IMR-90 (cell line): ENCODE results near the gene FBXL13. TPM values are rescaled to one million over a fixed set of nuclear protein-coding genes. Genes with fewer than 3 reads are reported as not detected.

Experiments
- ATAC-seq: fragments of 200-7000 bp; cut with Tn5 transposase; 2 replicates; pipeline ENCODE4 v1.9.1; 2020; ENCODE audit warnings: low read depth, mild to moderate bottlenecking, moderate library complexity
- BruUV-seq: library from RNA; stranded (reverse); fragments of 400-500 nt; replicated peaks from 2 replicates; lab custom pipeline; 2021; lab: Mats Ljungman, UMichigan
- CTCF ChIA-PET: fragments of 300-600 bp; formaldehyde crosslinking; extraction: SDS; loops from one replicate; lab custom pipeline; 2021; ENCODE audit warnings: antibody characterized with exemption; lab: Yijun Ruan, JAX
- POLR2A ChIA-PET: fragments of 300-600 bp; sonication (Branson Sonifier 250); formaldehyde crosslinking; loops from one replicate; lab custom pipeline; 2022; ENCODE audit warnings: antibody characterized with exemption; ENCODE audit not compliant: unreplicated experiment; lab: Charles Lee
- DNase-seq: peaks from one replicate; pipeline ENCODE4 v3.0.0; 2013
- H2AFZ ChIP-seq: replicated peaks from 2 replicates; pipeline ENCODE3; 2013; ENCODE audit warnings: low read length, mild to moderate bottlenecking; ENCODE audit not compliant: poor library complexity
- H2AK5ac ChIP-seq: 2 replicates; pipeline ENCODE4 v1.6.1; 2013; ENCODE audit warnings: low read depth, low read length, inconsistent platforms
- H2AK9ac ChIP-seq: replicated peaks from 2 replicates; pipeline ENCODE3; 2013; ENCODE audit warnings: mild to moderate bottlenecking, low read depth, low read length, moderate library complexity; ENCODE audit not compliant: poor library complexity
- H2BK120ac ChIP-seq: 2 replicates; pipeline ENCODE4 v1.6.1; 2013; ENCODE audit warnings: low read depth, low read length, inconsistent platforms
- H2BK15ac ChIP-seq: 3 replicates; pipeline ENCODE4 v1.6.1; 2013; ENCODE audit warnings: low read depth, low read length, inconsistent platforms
- H2BK20ac ChIP-seq: 2 replicates; pipeline ENCODE4 v1.6.1; 2013; ENCODE audit warnings: low read depth, mild to moderate bottlenecking, inconsistent platforms, low read length, moderate library complexity
- H2BK5ac ChIP-seq: 2 replicates; pipeline ENCODE4 v1.6.1; 2013; ENCODE audit warnings: mild to moderate bottlenecking, low read depth, low read length, inconsistent platforms; ENCODE audit not compliant: poor library complexity, severe bottlenecking
- H3K14ac ChIP-seq: replicated peaks from 2 replicates; pipeline ENCODE4 v1.6.1; 2013; ENCODE audit warnings: low read depth, low read length, inconsistent platforms
- H3K18ac ChIP-seq: 2 replicates; pipeline ENCODE4 v1.6.1; 2013; ENCODE audit warnings: low read depth, low read length, control low read depth
- H3K23ac ChIP-seq: 2 replicates; pipeline ENCODE4 v1.6.1; 2013; ENCODE audit warnings: low read depth, low read length, inconsistent platforms
- H3K27ac ChIP-seq: 2 replicates; pipeline ENCODE4 v1.5.1; 2013; ENCODE audit warnings: mild to moderate bottlenecking, control low read depth, low read length; ENCODE audit not compliant: insufficient read depth
- H3K27me3 ChIP-seq: 2 replicates; pipeline ENCODE4 v1.6.1; 2013; ENCODE audit warnings: low read length; ENCODE audit not compliant: control insufficient read depth, insufficient read depth
- H3K36me3 ChIP-seq: 2 replicates; pipeline ENCODE4 v1.6.1; 2013; ENCODE audit warnings: low read length, mixed read lengths; ENCODE audit not compliant: control insufficient read depth, insufficient read depth
- H3K4ac ChIP-seq: 2 replicates; pipeline ENCODE4 v1.6.1; 2013; ENCODE audit warnings: low read depth, low read length, inconsistent platforms
- H3K4me1 ChIP-seq: 2 replicates; pipeline ENCODE4 v1.6.1; 2013; ENCODE audit warnings: low read length, mixed read lengths; ENCODE audit not compliant: control insufficient read depth, insufficient read depth
- H3K4me2 ChIP-seq: 2 replicates; pipeline ENCODE4 v1.6.1; 2013; ENCODE audit warnings: low read depth, mild to moderate bottlenecking, control low read depth, low read length, moderate library complexity
- H3K4me3 ChIP-seq: 2 replicates; pipeline ENCODE4 v1.5.1; 2013; ENCODE audit warnings: low read depth, mild to moderate bottlenecking, control low read depth, low read length, moderate library complexity; ENCODE audit not compliant: insufficient read depth
- H3K56ac ChIP-seq: 2 replicates; pipeline ENCODE4 v1.6.1; 2013; ENCODE audit warnings: low read length, inconsistent platforms; ENCODE audit not compliant: insufficient read depth; ENCODE audit errors: extremely low read depth
- H3K79me1 ChIP-seq, 2 experiments: 2 replicates each; pipeline ENCODE4 v1.6.1; 2013; ENCODE audit warnings: low read length in 2 of 2, inconsistent platforms in 1 of 2, low read depth in 1 of 2
- H3K9ac ChIP-seq: 2 replicates; pipeline ENCODE4 v1.6.1; 2013; ENCODE audit warnings: low read depth, low read length, control low read depth
- H3K9me1 ChIP-seq: 2 replicates; pipeline ENCODE4 v1.6.1; 2013; ENCODE audit warnings: low read length, inconsistent platforms; ENCODE audit not compliant: insufficient read depth
- H3K9me3 ChIP-seq: 2 replicates; pipeline ENCODE4 v1.6.1; 2013; ENCODE audit warnings: low read length; ENCODE audit not compliant: control insufficient read depth, insufficient read depth
- H4K20me1 ChIP-seq: 2 replicates; pipeline ENCODE4 v1.6.1; 2013; ENCODE audit warnings: low read length, inconsistent platforms; ENCODE audit not compliant: insufficient read depth
- H4K5ac ChIP-seq: 2 replicates; pipeline ENCODE4 v1.6.1; 2013; ENCODE audit warnings: mild to moderate bottlenecking, low read depth, low read length, control low read depth
- H4K8ac ChIP-seq, 2 experiments: 2 replicates each; pipeline ENCODE4 v1.6.1; 2013; ENCODE audit warnings: low read depth in 2 of 2, low read length in 2 of 2, control low read depth in 1 of 2, inconsistent platforms in 1 of 2
- H4K91ac ChIP-seq: 2 replicates; pipeline ENCODE4 v1.6.1; 2013; ENCODE audit warnings: low read depth, low read length, inconsistent platforms; ENCODE audit not compliant: insufficient read depth
- MAFK ChIP-seq: IDR thresholded peaks from 2 replicates; pipeline ENCODE4 v1.6.1; 2012; ENCODE audit warnings: low read depth, low read length, improper control_type of control experiment
- MAZ ChIP-seq: IDR thresholded peaks from 2 replicates; pipeline ENCODE4 v1.6.1; 2012; ENCODE audit warnings: low read depth, mild to moderate bottlenecking, low read length, improper control_type of control experiment, moderate library complexity, borderline replicate concordance
- RCOR1 ChIP-seq: IDR thresholded peaks from 2 replicates; pipeline ENCODE4 v1.6.1; 2012; ENCODE audit warnings: mild to moderate bottlenecking, low read length, improper control_type of control experiment; ENCODE audit not compliant: insufficient replicate concordance
- RFX5 ChIP-seq: IDR thresholded peaks from 2 replicates; pipeline ENCODE4 v1.8.0; 2012; ENCODE audit warnings: low read depth, mild to moderate bottlenecking, low read length, moderate library complexity
- WGBS, 2 experiments: methylation state at CpG; one replicate each; pipeline versions ENCODE4 v1.1.5 to v1.1.7; 2013; ENCODE audit warnings: missing lambda C conversion rate in 2 of 2; ENCODE audit not compliant: insufficient read length in 1 of 2; ENCODE audit errors: extremely low coverage in 2 of 2; 5-methylcytosine and 5-hydroxymethylcytosine counted together
- dilution Hi-C: fragments of 300-500 bp; cut with HindIII; formaldehyde crosslinking; loops from one replicate; pipeline ENCODE4 v1.14.3; 2018; ENCODE audit warnings: low sequenced_read_pairs; ENCODE audit not compliant: unreplicated experiment
- in situ Hi-C: fragments of 300-500 bp; cut with MboI; formaldehyde crosslinking; loops from 3 replicates; pipeline ENCODE4 v1.14.3; 2019; ENCODE audit warnings: low sequenced_read_pairs, inconsistent platforms, mixed read lengths
- intact Hi-C: fragments of 100-400 bp; cut with micrococcal nuclease; formaldehyde crosslinking; loops from 2 replicates; pipeline ENCODE4 v1.10.0; 2022
- polyA plus RNA-seq, 3 experiments: library from polyadenylated mRNA; depleted of rRNA; stranded (reverse); fragments of >200 nt; gene quantifications; 2 replicates each; pipeline ENCODE4 v1.2.3, GENCODE V29; 2012; ENCODE audit warnings: low replicate concordance in 1 of 3
- total RNA-seq: library from RNA; depleted of rRNA; stranded (reverse); fragments of >200 nt; gene quantifications from 2 replicates; pipeline ENCODE4 v1.2.3, GENCODE V29; 2012

The FBXL13 gene
- total and polyA plus RNA-seq, 2 of the 4 experiments (the other 2 are of a cell fraction), result 0.24 to 0.36 TPM

- H3K4me2 ChIP-seq, result peak overlapping the region; percentile 63
- H3K27me3 ChIP-seq, result no peaks in the 10 kb centered on the region
- peak overlapping the region; percentile 5; the same call in 1 of the 2 replicates for H3K27ac ChIP-seq
- peaks cover 9 to 51% of the 10 kb centered on the region in 2 experiments; a peak in 3 of 4 replicates for H3K79me1 ChIP-seq
- intact Hi-C loops, result no loop called here
- H3K23ac ChIP-seq, result peak overlapping the region; percentile 77
- H3K9ac ChIP-seq, result no peak overlapping the region
- H2AFZ ChIP-seq, result no peak overlapping the region
- peak overlapping the region; percentile 41; the same call in 1 of the 2 replicates for H2AK5ac ChIP-seq
- ChIA-PET POLR2A (no interaction called here), CTCF (interaction anchor here (1.9 kb wide), 1 partner anchor 10 kb away, joined by 14 read pairs; no protein-coding TSS in a partner anchor)
- no TSS peak for BruUV-seq
- H4K5ac ChIP-seq, result peak overlapping the region; percentile 5; the same call in 1 of the 2 replicates
- H3K56ac ChIP-seq, result no peak overlapping the region
- no peaks in the 10 kb centered on the region for H3K36me3 ChIP-seq
- peak overlapping the region; percentile 67 for H3K18ac ChIP-seq
- H3K14ac ChIP-seq, result peak overlapping the region; percentile 53
- peaks cover 11% of the 10 kb centered on the region for H3K9me1 ChIP-seq
- H2BK120ac ChIP-seq, result peak overlapping the region; percentile 78
- no peaks in the 10 kb centered on the region; the same call in 1 of the 2 replicates for H4K20me1 ChIP-seq
- H3K4me1 ChIP-seq, result peaks cover 13% of the 10 kb centered on the region
- dilution Hi-C loops, result no loop called here
- no peak overlapping the region for H3K4me3 ChIP-seq
- no peaks in the 10 kb centered on the region for H3K9me3 ChIP-seq
- H2BK5ac ChIP-seq, result peak overlapping the region; percentile 54
- no peak overlapping the region for H4K91ac ChIP-seq
- TF ChIP-seq MAZ (no peak), RFX5 (no peak), RCOR1 (no peak), MAFK (peak; percentile 87)
- 75% methylated on average over 2 of the region's 5 CpGs; no CpG with 5 or more reads in 1 of the 2 experiments for WGBS, 2 experiments
- DNase-seq (no peak), ATAC-seq (no peak)
- peak overlapping the region in 1 of 2 experiments; percentile 10; a peak in 2 of 4 replicates for H4K8ac ChIP-seq
- no peak overlapping the region for H2AK9ac ChIP-seq
- H2BK20ac ChIP-seq, result peak overlapping the region; percentile 78
- 0 out of 3 replicates have a peak overlapping the region, but pooled peaks have one; percentile 17 for H2BK15ac ChIP-seq
- in situ Hi-C loops, result no loop called here
- peak overlapping the region; percentile 25 for H3K4ac ChIP-seq
Observed at GRCh38 chr7:102917436-102918353, 156.9 kb downstream of the FBXL13 start.
